ENCODE data around the gene DPP10.
"Not testable (repeated sequence)": the region's sequence is repeated elsewhere in the genome, so short reads cannot be mapped to it uniquely, and the experiment has no call there.

Gene DPP10

GRCh38 chr2:114442510-114442909 lies at the start of gene DPP10:
DPP10 (plus strand) TSS chr2:114442641.
- DNase-seq (ENCODE audit: low read depth in 2 of 2), result no peak

- DNase-seq (ENCODE audit: low read depth in 2 of 2), result no peak
These were observed 41.6 kb upstream of the DPP10 start for GRCh38 chr2:114400890-114401289.

GRCh38 chr2:114405247-114406116 lies 37.0 kb upstream of the DPP10 start:
- DNase-seq (ENCODE audit: low read depth in 2 of 2), result no peak

- no peak for DNase-seq (ENCODE audit: low read depth in 2 of 2)
These were observed 36.1 kb upstream of the DPP10 start for GRCh38 chr2:114406347-114406746.

- not testable (repeated sequence) for DNase-seq (ENCODE audit: low read depth in 2 of 2)
These were observed 35.1 kb upstream of the DPP10 start for GRCh38 chr2:114407353-114407752.

- no peak for DNase-seq (ENCODE audit: low read depth in 2 of 2)
These were observed 20.7 kb upstream of the DPP10 start for GRCh38 chr2:114421781-114422180.

- no peak for DNase-seq (ENCODE audit: low read depth in 2 of 2)
These were observed 17.7 kb upstream of the DPP10 start for GRCh38 chr2:114424699-114425098.

- no peak for DNase-seq (ENCODE audit: low read depth in 2 of 2)
These were observed 15.7 kb upstream of the DPP10 start for GRCh38 chr2:114426756-114427155.

GRCh38 chr2:114436329-114436728 lies 6.1 kb upstream of the DPP10 start:
- DNase-seq (ENCODE audit: low read depth in 2 of 2), result no peak

GRCh38 chr2:114446571-114446970 lies 4.1 kb downstream of the DPP10 start:
- DNase-seq (ENCODE audit: low read depth in 2 of 2), result no peak

- no peak for DNase-seq (ENCODE audit: low read depth in 2 of 2)
These were observed 8.2 kb downstream of the DPP10 start for GRCh38 chr2:114450639-114451038.

- DNase-seq (ENCODE audit: low read depth in 2 of 2), result no peak
These were observed 14.1 kb downstream of the DPP10 start for GRCh38 chr2:114456566-114456965.

GRCh38 chr2:114457956-114458355 lies 15.5 kb downstream of the DPP10 start:
- no peak for DNase-seq (ENCODE audit: low read depth in 2 of 2)

- DNase-seq (ENCODE audit: low read depth in 2 of 2), result no peak
These were observed 18.7 kb downstream of the DPP10 start for GRCh38 chr2:114461116-114461515.

GRCh38 chr2:114464961-114465706 lies 22.7 kb downstream of the DPP10 start:
- no peak for DNase-seq (ENCODE audit: low read depth in 2 of 2)

- DNase-seq (ENCODE audit: low read depth in 2 of 2), result no peak
These were observed 25.9 kb downstream of the DPP10 start for GRCh38 chr2:114468343-114468742.

- no peak for DNase-seq (ENCODE audit: low read depth in 2 of 2)
These were observed 29.8 kb downstream of the DPP10 start for GRCh38 chr2:114472246-114472645.

- no peak for DNase-seq (ENCODE audit: low read depth in 2 of 2)
These were observed 30.3 kb downstream of the DPP10 start for GRCh38 chr2:114472726-114473125.

GRCh38 chr2:114488841-114489530 lies 46.5 kb downstream of the DPP10 start:
- DNase-seq (ENCODE audit: low read depth in 2 of 2), result no peak

GRCh38 chr2:114495046-114495445 lies 52.6 kb downstream of the DPP10 start:
- no peak for DNase-seq (ENCODE audit: low read depth in 2 of 2)

GRCh38 chr2:114496959-114497358 lies 54.5 kb downstream of the DPP10 start:
- DNase-seq (ENCODE audit: low read depth in 2 of 2), result no peak

- DNase-seq (ENCODE audit: low read depth in 2 of 2), result no peak
These were observed 56.7 kb downstream of the DPP10 start for GRCh38 chr2:114499101-114499500.

All from activated CD4-positive, alpha-beta T cell treated with anti-CD3 and anti-CD28 coated beads for 24 hours (primary cell).